Mesothelial cell of epicardium (in vitro differentiated cells): ENCODE measurements around the gene MLH1. TPM values are rescaled to one million over a fixed set of nuclear protein-coding genes. Genes with fewer than 3 reads are reported as not detected.
"Not testable (repeated sequence)": the region's sequence is repeated elsewhere in the genome, so short reads cannot be mapped to it uniquely, and the experiment has no call there.

ENCODE experiments used
- DNase-seq, 2 experiments: peaks; one replicate each; pipeline ENCODE4 v3.0.0; 2021; ENCODE audit warnings: low spot score in 2 of 2; ENCODE audit not compliant: unreplicated experiment in 2 of 2
- H3K27ac Mint-ChIP-seq: 2 replicates; pipeline ENCODE4 v1.8.0; 2021; ENCODE audit warnings: mixed read lengths
- H3K27me3 Mint-ChIP-seq: 2 replicates; pipeline ENCODE4 v1.8.0; 2021; ENCODE audit warnings: low read depth, mixed read lengths
- H3K36me3 Mint-ChIP-seq: 2 replicates; pipeline ENCODE4 v1.8.0; 2021; ENCODE audit warnings: mixed read lengths
- H3K4me1 Mint-ChIP-seq: 2 replicates; pipeline ENCODE4 v1.8.0; 2021; ENCODE audit warnings: mixed read lengths
- H3K4me3 Mint-ChIP-seq: 2 replicates; pipeline ENCODE4 v1.8.0; 2021; ENCODE audit warnings: mild to moderate bottlenecking, moderate library complexity, mixed read lengths
- H3K9me3 Mint-ChIP-seq: 2 replicates; pipeline ENCODE4 v1.8.0; 2021; ENCODE audit warnings: mixed read lengths
- total RNA-seq: library from RNA; stranded (reverse); gene quantifications from 3 replicates; pipeline ENCODE4 v1.2.1, GENCODE V29; 2021
- TF ChIP-seq, protein P1 (sequence below): fragments of 200-600 bp; sonication (generic); IDR thresholded peaks from one replicate; pipeline ENCODE4 v1.5.0; 2021; ENCODE audit warnings: antibody characterized with exemption; ENCODE audit not compliant: unreplicated experiment

The MLH1 gene
- total RNA-seq, 1 donor from 2014 or later: 36.3 TPM

DNA sequence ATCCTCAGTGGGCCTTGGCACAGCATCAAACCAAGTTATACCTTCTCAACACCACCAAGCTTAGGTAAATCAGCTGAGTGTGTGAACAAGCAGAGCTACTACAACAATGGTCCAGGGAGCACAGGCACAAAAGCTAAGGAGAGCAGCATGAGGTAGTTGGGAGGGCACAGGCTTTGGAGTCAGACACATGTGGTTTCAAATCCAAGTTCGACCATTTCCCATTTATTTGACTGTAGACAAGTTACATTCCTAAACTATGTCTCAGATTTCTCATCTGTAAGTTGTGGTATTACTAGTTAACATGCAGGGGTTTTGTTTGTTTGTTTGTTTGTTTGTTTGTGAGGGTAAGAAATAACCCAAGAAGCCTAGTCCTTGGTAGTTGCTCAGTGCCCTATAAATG is 46.9 kb downstream of the MLH1 start:
- H3K36me3 Mint-ChIP-seq: peaks cover 62% of the 10 kb centered on the region
- TF ChIP-seq, protein P1, sequence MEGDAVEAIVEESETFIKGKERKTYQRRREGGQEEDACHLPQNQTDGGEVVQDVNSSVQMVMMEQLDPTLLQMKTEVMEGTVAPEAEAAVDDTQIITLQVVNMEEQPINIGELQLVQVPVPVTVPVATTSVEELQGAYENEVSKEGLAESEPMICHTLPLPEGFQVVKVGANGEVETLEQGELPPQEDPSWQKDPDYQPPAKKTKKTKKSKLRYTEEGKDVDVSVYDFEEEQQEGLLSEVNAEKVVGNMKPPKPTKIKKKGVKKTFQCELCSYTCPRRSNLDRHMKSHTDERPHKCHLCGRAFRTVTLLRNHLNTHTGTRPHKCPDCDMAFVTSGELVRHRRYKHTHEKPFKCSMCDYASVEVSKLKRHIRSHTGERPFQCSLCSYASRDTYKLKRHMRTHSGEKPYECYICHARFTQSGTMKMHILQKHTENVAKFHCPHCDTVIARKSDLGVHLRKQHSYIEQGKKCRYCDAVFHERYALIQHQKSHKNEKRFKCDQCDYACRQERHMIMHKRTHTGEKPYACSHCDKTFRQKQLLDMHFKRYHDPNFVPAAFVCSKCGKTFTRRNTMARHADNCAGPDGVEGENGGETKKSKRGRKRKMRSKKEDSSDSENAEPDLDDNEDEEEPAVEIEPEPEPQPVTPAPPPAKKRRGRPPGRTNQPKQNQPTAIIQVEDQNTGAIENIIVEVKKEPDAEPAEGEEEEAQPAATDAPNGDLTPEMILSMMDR: no peak
- DNase-seq: no peak
- peaks cover 17% of the 10 kb centered on the region for H3K4me1 Mint-ChIP-seq
- H3K27ac Mint-ChIP-seq: no peak overlapping the region
- no peaks in the 10 kb centered on the region for H3K27me3 Mint-ChIP-seq
- H3K9me3 Mint-ChIP-seq: peaks cover 19% of the 10 kb centered on the region
- no peak overlapping the region for H3K4me3 Mint-ChIP-seq

DNA sequence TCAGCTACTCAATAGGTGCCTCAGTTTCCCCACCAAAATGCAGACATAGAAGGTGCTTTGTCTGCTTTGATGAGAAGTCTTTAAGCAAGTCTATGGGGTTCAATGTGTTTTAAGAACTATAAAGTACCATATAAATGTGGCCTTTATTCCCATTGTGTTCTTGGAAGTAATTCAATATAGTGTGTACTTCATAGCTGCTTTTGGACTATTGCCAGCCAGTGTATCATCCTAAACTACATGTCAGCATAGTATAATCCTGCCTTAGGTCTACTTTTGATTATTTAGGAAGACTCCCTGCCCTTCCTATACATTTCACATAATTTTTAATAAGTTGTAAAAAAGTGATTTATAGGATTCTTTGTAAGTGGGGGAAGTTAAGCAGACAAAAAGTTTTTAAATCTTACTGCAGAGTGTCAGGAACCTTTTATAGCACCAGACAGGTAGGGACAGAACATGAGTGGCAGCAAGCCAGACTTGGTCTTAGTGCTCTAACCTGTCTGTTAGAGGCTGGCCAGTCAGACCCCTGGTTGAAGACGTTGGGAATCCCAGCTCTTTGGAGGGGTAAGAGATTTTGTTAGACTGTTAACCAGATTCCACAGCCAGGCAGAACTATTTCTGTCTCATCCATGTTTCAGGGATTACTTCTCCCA is 48.4 kb downstream of the MLH1 start:
- TF ChIP-seq, protein P1: no peak
- no peak for DNase-seq
- Mint-ChIP-seq H3K36me3 (peaks cover 54% of the 10 kb centered on the region), H3K27ac (no peak overlapping the region), H3K9me3 (peaks cover 15% of the 10 kb centered on the region), H3K4me3 (no peak overlapping the region), H3K4me1 (peaks cover 17% of the 10 kb centered on the region), H3K27me3 (no peaks in the 10 kb centered on the region)

DNA sequence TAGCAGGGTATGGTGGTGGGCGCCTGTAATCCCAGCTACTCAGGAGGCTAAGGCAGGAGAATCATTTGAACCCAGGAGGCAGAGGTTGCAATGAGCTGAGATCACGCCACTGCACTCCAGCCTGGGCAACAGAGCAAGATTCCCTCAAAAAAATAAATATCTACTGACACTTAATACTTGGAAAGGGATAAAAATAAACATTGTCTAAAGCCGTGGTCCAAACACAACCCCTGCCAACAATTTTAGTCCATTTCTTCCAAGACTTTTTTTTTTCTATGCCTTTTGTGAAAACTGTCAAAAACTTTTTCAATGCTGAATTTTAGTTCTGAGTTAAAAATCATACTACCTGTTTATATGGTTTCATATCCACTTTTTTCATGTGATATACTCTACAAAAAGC is 49.4 kb downstream of the MLH1 start:
- not testable (repeated sequence) for DNase-seq, H3K27ac Mint-ChIP-seq, H3K27me3 Mint-ChIP-seq, H3K9me3 Mint-ChIP-seq, H3K4me3 Mint-ChIP-seq
- Mint-ChIP-seq H3K4me1 (peaks cover 17% of the 10 kb centered on the region), H3K36me3 (peaks cover 56% of the 10 kb centered on the region)

DNA sequence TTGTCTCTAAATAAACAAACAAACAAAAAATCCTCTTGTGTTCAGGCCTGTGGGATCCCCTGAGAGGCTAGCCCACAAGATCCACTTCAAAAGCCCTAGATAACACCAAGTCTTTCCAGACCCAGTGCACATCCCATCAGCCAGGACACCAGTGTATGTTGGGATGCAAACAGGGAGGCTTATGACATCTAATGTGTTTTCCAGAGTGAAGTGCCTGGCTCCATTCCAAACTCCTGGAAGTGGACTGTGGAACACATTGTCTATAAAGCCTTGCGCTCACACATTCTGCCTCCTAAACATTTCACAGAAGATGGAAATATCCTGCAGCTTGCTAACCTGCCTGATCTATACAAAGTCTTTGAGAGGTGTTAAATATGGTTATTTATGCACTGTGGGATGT is 57.0 kb downstream of the MLH1 start:
- Mint-ChIP-seq H3K4me1 (no peaks in the 10 kb centered on the region), H3K27me3 (no peaks in the 10 kb centered on the region), H3K4me3 (no peak overlapping the region), H3K27ac (no peak overlapping the region), H3K9me3 (peaks cover 4% of the 10 kb centered on the region), H3K36me3 (peaks cover 66% of the 10 kb centered on the region)
- no peak for DNase-seq
- TF ChIP-seq, protein P1: no peak

DNA sequence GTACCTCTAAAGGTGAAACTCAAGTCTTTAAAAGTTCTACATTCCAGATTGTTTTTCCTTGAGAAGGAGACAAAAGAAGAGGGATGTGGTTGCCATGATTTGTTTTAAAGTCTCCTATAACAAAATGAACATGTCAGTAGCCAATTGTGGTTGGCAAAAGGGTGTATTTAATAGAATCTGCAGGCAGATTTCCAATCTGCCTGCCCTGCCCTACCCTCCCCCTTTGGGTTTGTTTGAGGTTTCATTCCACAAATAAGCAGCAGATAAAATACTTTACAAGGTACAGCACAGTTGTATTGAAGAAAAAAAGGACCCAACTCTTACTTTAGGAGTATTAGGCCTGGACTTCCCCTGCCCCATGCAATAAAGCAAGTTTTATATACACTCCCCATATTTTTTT is 59.5 kb downstream of the MLH1 start:
- H3K9me3 Mint-ChIP-seq: no peaks in the 10 kb centered on the region
- H3K4me3 Mint-ChIP-seq: no peak overlapping the region
- no peak overlapping the region for H3K27ac Mint-ChIP-seq
- TF ChIP-seq, protein P1: no peak
- H3K4me1 Mint-ChIP-seq: no peaks in the 10 kb centered on the region
- H3K36me3 Mint-ChIP-seq: peaks cover 55% of the 10 kb centered on the region
- no peaks in the 10 kb centered on the region for H3K27me3 Mint-ChIP-seq
- DNase-seq: no peak

DNA sequence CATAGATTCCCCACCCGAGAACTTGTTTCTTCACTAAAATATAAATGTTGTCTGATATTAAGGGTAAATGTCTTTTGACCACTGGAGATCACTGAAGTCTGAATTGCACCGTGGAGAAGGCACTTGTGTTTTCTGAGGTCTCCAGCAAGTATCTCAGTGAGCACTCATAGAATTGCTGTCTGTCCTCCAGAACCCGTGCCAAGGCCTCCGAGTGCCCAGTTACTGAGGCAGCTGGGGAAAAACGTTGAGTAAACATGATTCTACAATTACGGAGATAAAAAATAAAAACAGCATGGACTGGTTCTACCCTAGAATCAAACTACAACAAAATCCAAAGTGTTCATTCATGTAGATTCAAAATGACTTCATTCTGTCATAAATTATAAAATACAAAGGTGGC is 60.0 kb downstream of the MLH1 start:
- DNase-seq: no peak
- no peak overlapping the region for H3K27ac Mint-ChIP-seq
- H3K9me3 Mint-ChIP-seq: no peaks in the 10 kb centered on the region

More for the DNA sequence above, 60.0 kb downstream of the MLH1 start:
- Mint-ChIP-seq H3K4me1 (no peaks in the 10 kb centered on the region), H3K36me3 (peaks cover 52% of the 10 kb centered on the region), H3K4me3 (no peak overlapping the region), H3K27me3 (no peaks in the 10 kb centered on the region)
- TF ChIP-seq, protein P1: no peak
